ENCODE results near the gene NOX1. TPM values are rescaled to one million over a fixed set of nuclear protein-coding genes. Genes with fewer than 3 reads are reported as not detected.
A peak's percentile ranks its signal among the peaks of the same experiment; 100 is the strongest.

Gene NOX1
- total RNA-seq, 1 donor from 2014 or later, result 0.70 TPM

GRCh38 chrX:100895365-100896075 is 21.4 kb upstream of the NOX1 start:
- no peak overlapping the region for H3K4me3 Mint-ChIP-seq
- H3K27ac Mint-ChIP-seq, result peak overlapping the region; percentile 57
- H3K9me3 Mint-ChIP-seq, result no peaks in the 10 kb centered on the region
- no peaks in the 10 kb centered on the region for H3K36me3 Mint-ChIP-seq
- no peak for DNase-seq (ENCODE audit: extremely low spot score, unreplicated experiment)
- H3K27me3 Mint-ChIP-seq, result no peaks in the 10 kb centered on the region
- TF ChIP-seq CTCF (conservative IDR thresholded peaks at IDR 0.05), result peak; percentile 70
- H3K4me1 Mint-ChIP-seq (ENCODE audit: unreplicated experiment), result peaks cover 3% of the 10 kb centered on the region

GRCh38 chrX:100883654-100884053 is 9.5 kb upstream of the NOX1 start:
- DNase-seq (ENCODE audit: extremely low spot score, unreplicated experiment), result no peak
- Mint-ChIP-seq H3K9me3 (peaks cover 6% of the 10 kb centered on the region), H3K4me3 (no peak overlapping the region), H3K27me3 (no peaks in the 10 kb centered on the region), H3K36me3 (no peaks in the 10 kb centered on the region), H3K4me1 (ENCODE audit: unreplicated experiment) (no peaks in the 10 kb centered on the region), H3K27ac (no peak overlapping the region)
- TF ChIP-seq CTCF (conservative IDR thresholded peaks at IDR 0.05), result no peak

GRCh38 chrX:100880368-100880767 is 6.2 kb upstream of the NOX1 start:
- H3K27ac Mint-ChIP-seq, result no peak overlapping the region
- H3K27me3 Mint-ChIP-seq, result no peaks in the 10 kb centered on the region
- H3K9me3 Mint-ChIP-seq, result no peaks in the 10 kb centered on the region
- H3K4me3 Mint-ChIP-seq, result no peak overlapping the region
- TF ChIP-seq CTCF (conservative IDR thresholded peaks at IDR 0.05), result no peak
- no peaks in the 10 kb centered on the region for H3K4me1 Mint-ChIP-seq (ENCODE audit: unreplicated experiment)
- no peak for DNase-seq (ENCODE audit: extremely low spot score, unreplicated experiment)
- H3K36me3 Mint-ChIP-seq, result no peaks in the 10 kb centered on the region

- no peak for TF ChIP-seq CTCF (conservative IDR thresholded peaks at IDR 0.05)
- peaks cover 4% of the 10 kb centered on the region for H3K9me3 Mint-ChIP-seq
- no peak overlapping the region for H3K4me3 Mint-ChIP-seq
- H3K27me3 Mint-ChIP-seq, result no peaks in the 10 kb centered on the region
- no peaks in the 10 kb centered on the region for H3K4me1 Mint-ChIP-seq (ENCODE audit: unreplicated experiment)
- H3K36me3 Mint-ChIP-seq, result no peaks in the 10 kb centered on the region
- DNase-seq (ENCODE audit: extremely low spot score, unreplicated experiment), result no peak
- no peak overlapping the region for H3K27ac Mint-ChIP-seq
Observed at GRCh38 chrX:100871594-100872560, 2.3 kb downstream of the NOX1 start.

- Mint-ChIP-seq H3K27ac (no peak overlapping the region), H3K9me3 (peaks cover 4% of the 10 kb centered on the region), H3K27me3 (no peaks in the 10 kb centered on the region), H3K36me3 (no peaks in the 10 kb centered on the region), H3K4me1 (ENCODE audit: unreplicated experiment) (no peaks in the 10 kb centered on the region), H3K4me3 (no peak overlapping the region)
- TF ChIP-seq CTCF (conservative IDR thresholded peaks at IDR 0.05), result no peak
- no peak for DNase-seq (ENCODE audit: extremely low spot score, unreplicated experiment)
Observed at GRCh38 chrX:100870527-100870926, 3.6 kb downstream of the NOX1 start.

Measured in type B pancreatic cell (in vitro differentiated cells).